Adrenal gland (tissue), 12 donors: ENCODE data around the gene DENND5B. TPM values are rescaled to one million over a fixed set of nuclear protein-coding genes. Genes with fewer than 3 reads are reported as not detected.
"Not testable (repeated sequence)": the region's sequence is repeated elsewhere in the genome, so short reads cannot be mapped to it uniquely, and the experiment has no call there.

ENCODE experiments used
- DNase-seq, 7 donors: peaks; one replicate each; pipeline ENCODE4 v3.0.0-alpha.2; 2019 to 2020
- H3K27ac ChIP-seq, 5 donors: fragments of 200-600 bp; sonication (generic) in 4 of 5; 1 replicate in 3 of 5; 2 replicates in 2 of 5; pipeline versions ENCODE4 v1.5.1 to v1.8.0; 2016 to 2020; ENCODE audit warnings: mild to moderate bottlenecking in 1 of 5
- H3K27me3 ChIP-seq: fragments of 200-600 bp; 2 replicates; pipeline ENCODE4 v1.8.0; 2021
- H3K36me3 ChIP-seq, 2 donors: fragments of 200-600 bp; replicated peaks in 1 of 2; 1 replicate in 1 of 2; 2 replicates in 1 of 2; pipeline versions ENCODE4 v1.5.1 to v1.8.0; 2018 to 2022
- H3K4me1 ChIP-seq, 2 donors: fragments of 200-600 bp; replicated peaks in 1 of 2; 1 replicate in 1 of 2; 2 replicates in 1 of 2; pipeline versions ENCODE4 v1.5.1 to v1.8.0; 2018 to 2021
- H3K4me3 ChIP-seq, 4 donors: fragments of 200-600 bp; sonication (generic) in 3 of 4; one replicate each; pipeline ENCODE4 v1.5.1; 2016 to 2018
- H3K9me3 ChIP-seq, 3 donors: fragments of 200-600 bp; sonication (generic) in 1 of 3; replicated peaks in 1 of 3; 1 replicate in 2 of 3; 2 replicates in 1 of 3; pipeline versions ENCODE4 v1.5.1 to v1.8.0; 2016 to 2021
- CTCF ChIP-seq, 6 experiments: fragments of 450-650 bp in 4 of 6; fragments of 200-600 bp in 2 of 6; sonication (generic) in 1 of 6; IDR thresholded peaks; 1 replicate in 5 of 6; 2 replicates in 1 of 6; pipeline versions ENCODE4 v1.5.1 to v1.8.0; 2016 to 2021; ENCODE audit warnings: antibody characterized with exemption in 6 of 6, mild to moderate bottlenecking in 2 of 6, moderate library complexity in 1 of 6
- POLR2A ChIP-seq, 2 donors: fragments of 450-650 bp; IDR thresholded peaks; one replicate each; pipeline ENCODE4 v1.6.1; 2017; ENCODE audit warnings: antibody characterized with exemption in 2 of 2, mild to moderate bottlenecking in 2 of 2, moderate library complexity in 1 of 2
- WGBS, 4 donors: extraction: QIAGEN DNeasy Blood & Tissue Kit in 2 of 4; methylation state at CpG; one replicate each; pipeline versions ENCODE4 v1.1.5 to v1.1.7; 2013 to 2017; 5-methylcytosine and 5-hydroxymethylcytosine counted together
- intact Hi-C, 2 donors: fragments of 100-400 bp; cut with DNase I; formaldehyde crosslinking; loops; one replicate each; pipeline versions ENCODE4 v1.14.1 to v1.15.0; 2022 to 2023
- polyA plus RNA-seq, 3 donors: library from polyadenylated mRNA; stranded (reverse); fragments of 200-250 nt in 2 of 3; fragments of 350-450 nt in 1 of 3; fragmentation: Illumina TruSeq in 1 of 3; extraction: RNeasy Lipid Tissue Mini Kit (QIAGEN cat#74804) in 1 of 3; gene quantifications; one replicate each; pipeline ENCODE4 v1.2.3, GENCODE V29; 2013 to 2014
- total RNA-seq, 9 donors: library from RNA; depleted of rRNA in 4 of 9; stranded (reverse); fragments of >200 nt in 4 of 9; fragments of 120-200 nt in 1 of 9; fragmentation: NEBNext Ultra II Directional in 1 of 9; extraction: Animal tissue kit (Norgen Biotek cat#: 25700) in 1 of 9; gene quantifications; one replicate each; pipeline versions ENCODE4 v1.1.0 to v1.2.4, GENCODE V29; 2013 to 2023
- donor health status: healthy with polysubstance abuse.
- donor health status: Bipolar disorder and iron deficiency.
- donor health status: DM: yes; HTN: yes; CAD: no.
- donor health status: DM: no; HTN: no; CAD: no.
- donor health status: DM: no; HTN: no; CAD: no.
- donor health status: DM: yes; HTN: yes; CAD: no.

Gene DENND5B
- total and polyA plus RNA-seq, 12 donors = 4.2 to 32.5 (median 23.0) TPM

DNA sequence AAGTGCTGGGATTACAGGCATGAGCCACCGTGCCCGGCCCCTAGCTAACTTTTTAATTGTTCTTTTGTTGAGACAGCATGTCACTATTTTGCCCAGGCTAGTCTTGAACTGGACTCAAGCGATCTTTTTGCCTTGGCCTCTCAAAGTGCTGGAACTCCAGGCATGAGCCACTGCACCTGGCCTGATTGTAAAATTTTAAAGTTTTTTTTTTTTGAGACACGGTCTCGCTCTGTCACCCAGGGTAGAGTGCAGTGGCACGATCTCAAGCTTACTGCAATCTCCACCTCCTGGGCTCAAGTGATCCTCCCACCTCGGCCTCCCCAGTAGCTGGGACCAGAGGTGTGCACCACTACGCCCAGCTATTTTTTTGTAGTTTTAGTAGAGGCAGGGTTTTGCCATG, 185.9 kb downstream of the DENND5B start:
- no peak for TF ChIP-seq CTCF (IDR thresholded peaks at IDR 0.05)
- DNase-seq = no peak
- Histone ChIP-seq H3K4me3 (no peak overlapping the region), H3K4me1 (peaks cover 0 to 3% of the 10 kb centered on the region in 2 donors), H3K27me3 (no peaks in the 10 kb centered on the region), H3K9me3 (no peaks in the 10 kb centered on the region), H3K36me3 (peaks cover 0 to 3% of the 10 kb centered on the region in 2 donors), H3K27ac (no peak overlapping the region)
- 92 to 99% (median 94%) methylated on average over 8 of the region's 8 CpGs for WGBS, 4 donors
- intact Hi-C loops = no loop called here

GRCh38 chr12:31403099-31403607, 187.8 kb downstream of the DENND5B start:
- H3K4me3 ChIP-seq, H3K27me3 ChIP-seq, H3K36me3 ChIP-seq, H3K4me1 ChIP-seq, H3K9me3 ChIP-seq, H3K27ac ChIP-seq: not testable (repeated sequence)
- DNase-seq = peak; percentile 64 to 89 (median 76)
- peak; percentile 85 to 99 (median 94) for TF ChIP-seq CTCF (IDR thresholded peaks at IDR 0.05)
- intact Hi-C loops = loop anchor here in 1 of 2 donors (5.0 kb wide), 1 partner anchor 234 kb away; no protein-coding TSS in a partner anchor
- 6 to 18% (median 12%) methylated on average over 7 of the region's 7 CpGs for WGBS, 4 donors

- H3K4me3 ChIP-seq = no peak overlapping the region
- no peaks in the 10 kb centered on the region for H3K9me3 ChIP-seq
- peaks cover 0 to 25% of the 10 kb centered on the region in 2 donors for H3K36me3 ChIP-seq
- intact Hi-C loops = no loop called here
- no peak for TF ChIP-seq POLR2A (IDR thresholded peaks at IDR 0.05)
- no peak for TF ChIP-seq CTCF (IDR thresholded peaks at IDR 0.05)
- no peaks in the 10 kb centered on the region for H3K27me3 ChIP-seq
- no peak for DNase-seq
- no peaks in the 10 kb centered on the region for H3K4me1 ChIP-seq
- H3K27ac ChIP-seq = no peak overlapping the region
- WGBS, 4 donors = 90 to 97% (median 91%) methylated on average over 5 of the region's 5 CpGs
Measured at GRCh38 chr12:31393004-31393550, 197.9 kb downstream of the DENND5B start.

GRCh38 chr12:31390991-31391390, 199.9 kb downstream of the DENND5B start:
- H3K36me3 ChIP-seq = peaks cover 0 to 31% of the 10 kb centered on the region in 2 donors
- H3K4me1 ChIP-seq = no peaks in the 10 kb centered on the region
- intact Hi-C loops = no loop called here
- TF ChIP-seq CTCF (IDR thresholded peaks at IDR 0.05) = no peak
- TF ChIP-seq POLR2A (IDR thresholded peaks at IDR 0.05) = no peak
- H3K9me3 ChIP-seq = no peaks in the 10 kb centered on the region
- DNase-seq = no peak
- no peaks in the 10 kb centered on the region for H3K27me3 ChIP-seq
- no peak overlapping the region for H3K4me3 ChIP-seq
- 69 to 77% (median 71%) methylated on average over 2 of the region's 2 CpGs for whole genome bisulfite sequencing, 4 donors
- H3K27ac ChIP-seq = no peak overlapping the region
